HCT116 (cell line): ENCODE results near the gene GRIN2A. TPM values are rescaled to one million over a fixed set of nuclear protein-coding genes. Genes with fewer than 3 reads are reported as not detected.

Experiments
- ATAC-seq: fragments of 200-7000 bp; cut with Tn5 transposase; 2 replicates; pipeline ENCODE4 v1.9.1; 2020; ENCODE audit warnings: mild to moderate bottlenecking, moderate library complexity
- BruUV-seq: library from RNA; stranded (reverse); fragments of 400-500 nt; replicated peaks from 2 replicates; lab custom pipeline; 2021; lab: Mats Ljungman, UMichigan
- CTCF ChIA-PET: fragments of 300-600 bp; sonication (Branson Sonifier 250); formaldehyde crosslinking; loops from one replicate; lab custom pipeline; 2021; ENCODE audit warnings: antibody characterized with exemption; lab: Charles Lee
- POLR2A ChIA-PET: fragments of 300-600, 350-600 bp; sonication (Branson Sonifier 250); formaldehyde crosslinking; loops from one replicate; lab custom pipeline; 2021; ENCODE audit warnings: antibody characterized with exemption; lab: Charles Lee
- RAD21 ChIA-PET, 2 experiments: fragments of 300-600 bp; sonication (Branson Sonifier 250); formaldehyde crosslinking; loops; one replicate each; lab custom pipeline; 2023; ENCODE audit warnings: low total read pairs in 2 of 2; ENCODE audit not compliant: uncharacterized antibody in 2 of 2, unreplicated experiment in 2 of 2, low non-redundant PET in 1 of 2; lab: Charles Lee
- DNase-seq: peaks from one replicate; pipeline ENCODE4 v3.0.0-alpha.2; 2010; ENCODE audit warnings: low read depth, low spot score
- H2AFZ ChIP-seq: fragments of 200-600 bp; shearing (Covaris generic), sonication (generic); 2 replicates; pipeline ENCODE4 v1.6.1; 2017; ENCODE audit warnings: low read depth, mixed run types, mixed read lengths, antibody characterized with exemption, low read length; ENCODE audit not compliant: poor library complexity, severe bottlenecking
- H3K27ac ChIP-seq: 2 replicates; pipeline ENCODE4 v1.5.1; 2012; ENCODE audit warnings: low read depth, low read length
- H3K27me3 ChIP-seq: fragments of 200-600 bp; sonication (generic); 2 replicates; pipeline ENCODE4 v1.6.1; 2016; ENCODE audit warnings: mixed run types, low read length, mixed read lengths; ENCODE audit not compliant: insufficient read depth
- H3K36me3 ChIP-seq, 2 experiments: fragments of 200-500 bp in 1 of 2; fragments of 200-600 bp in 1 of 2; sonication (Bioruptor generic) in 1 of 2; sonication (generic) in 1 of 2; 2 replicates each; pipeline versions ENCODE4 v1.5.1 to v1.6.1; 2014 to 2016; ENCODE audit warnings: low read length in 2 of 2, inconsistent platforms in 1 of 2, mixed read lengths in 1 of 2, mixed run types in 1 of 2; ENCODE audit not compliant: insufficient read depth in 2 of 2, control insufficient read depth in 1 of 2
- H3K4me1 ChIP-seq, 2 experiments: fragments of 200-600 bp in 1 of 2; sonication (generic) in 1 of 2; 2 replicates each; pipeline versions ENCODE4 v1.5.1 to v1.6.1; 2012 to 2017; ENCODE audit warnings: low read length in 2 of 2, inconsistent platforms in 1 of 2, mild to moderate bottlenecking in 1 of 2, mixed read lengths in 1 of 2, mixed run types in 1 of 2, moderate library complexity in 1 of 2; ENCODE audit not compliant: insufficient read depth in 2 of 2, control insufficient read depth in 1 of 2
- H3K4me2 ChIP-seq: fragments of 200-600 bp; sonication (generic); 2 replicates; pipeline ENCODE4 v1.6.1; 2017; ENCODE audit warnings: mixed run types, low read length, mixed read lengths
- H3K4me3 ChIP-seq, 2 experiments: fragments of 200-600 bp in 1 of 2; sonication (generic) in 1 of 2; replicated peaks in 1 of 2; 2 replicates each; pipeline ENCODE4 v1.5.1; 2011 to 2016; ENCODE audit warnings: low read length in 2 of 2, control low read depth in 1 of 2, low read depth in 1 of 2, mild to moderate bottlenecking in 1 of 2, mixed read lengths in 1 of 2, mixed run types in 1 of 2
- H3K79me2 ChIP-seq: fragments of 200-600 bp; sonication (generic); 2 replicates; pipeline ENCODE4 v1.6.1; 2017; ENCODE audit warnings: mild to moderate bottlenecking, mixed run types, low read length, moderate library complexity, mixed read lengths; ENCODE audit not compliant: insufficient read depth
- H3K9ac ChIP-seq: fragments of 200-600 bp; sonication (generic); 2 replicates; pipeline ENCODE4 v1.6.1; 2016; ENCODE audit warnings: low read length, mixed read lengths
- H3K9me2 ChIP-seq: fragments of 200-600 bp; sonication (generic), shearing (Covaris generic); 2 replicates; pipeline ENCODE4 v1.6.1; 2017; ENCODE audit warnings: mixed run types, mild to moderate bottlenecking, moderate library complexity; ENCODE audit not compliant: insufficient read depth
- H3K9me3 ChIP-seq, 2 experiments: fragments of 200-500 bp in 1 of 2; fragments of 200-600 bp in 1 of 2; sonication (Bioruptor generic) in 1 of 2; sonication (generic) in 1 of 2; 2 replicates each; pipeline ENCODE4 v1.6.1; 2014 to 2017; ENCODE audit warnings: low read length in 2 of 2, mixed read lengths in 2 of 2, inconsistent platforms in 1 of 2, low read depth in 1 of 2, mild to moderate bottlenecking in 1 of 2, mixed run types in 1 of 2, moderate library complexity in 1 of 2; ENCODE audit not compliant: control insufficient read depth in 1 of 2, insufficient read depth in 1 of 2
- H4K20me1 ChIP-seq: fragments of 200-600 bp; sonication (generic), shearing (Covaris generic); 2 replicates; pipeline ENCODE4 v1.6.1; 2017; ENCODE audit warnings: mixed run types, mild to moderate bottlenecking, moderate library complexity; ENCODE audit not compliant: insufficient read depth
- CEBPB ChIP-seq: IDR thresholded peaks from 2 replicates; pipeline ENCODE4 v1.6.1; 2012; ENCODE audit warnings: low read depth
- EGR1 ChIP-seq: IDR thresholded peaks from 2 replicates; pipeline ENCODE4 v1.6.1; 2012; ENCODE audit warnings: low read depth
- ELF1 ChIP-seq: IDR thresholded peaks from 2 replicates; pipeline ENCODE4 v1.6.1; 2012; ENCODE audit warnings: low read depth, borderline replicate concordance
- EZH2 ChIP-seq: fragments of 200-600 bp; sonication (generic); IDR thresholded peaks from 2 replicates; pipeline ENCODE4 v1.6.1; 2017; ENCODE audit warnings: antibody characterized with exemption, mixed run types
- EZH2phosphoT487 ChIP-seq: fragments of 200-600 bp; IDR thresholded peaks from 2 replicates; pipeline ENCODE4 v1.6.1; 2018; ENCODE audit warnings: antibody characterized with exemption, borderline replicate concordance
- FOSL1 ChIP-seq: IDR thresholded peaks from 2 replicates; pipeline ENCODE4 v1.6.1; 2012; ENCODE audit warnings: low read depth
- POLR2A ChIP-seq: IDR thresholded peaks from 2 replicates; pipeline ENCODE4 v1.7.0; 2011; ENCODE audit warnings: borderline replicate concordance; ENCODE audit not compliant: insufficient read depth, insufficient read length; ENCODE audit errors: extremely low read depth
- POLR2AphosphoS5 ChIP-seq: IDR thresholded peaks from 2 replicates; pipeline ENCODE4 v1.6.1; 2011; ENCODE audit warnings: mild to moderate bottlenecking, low read depth, low read length, moderate library complexity
- SIN3A ChIP-seq: IDR thresholded peaks from 2 replicates; pipeline ENCODE4 v1.6.1; 2012; ENCODE audit warnings: low read depth
- ZFX ChIP-seq: fragments of 450-650 bp; IDR thresholded peaks from 2 replicates; pipeline ENCODE4 v1.6.1; 2017
- ZNF274 ChIP-seq: fragments of 200-500 bp; sonication (Bioruptor generic); IDR thresholded peaks from 2 replicates; pipeline ENCODE4 v1.6.1; 2014; ENCODE audit warnings: mild to moderate bottlenecking, low read depth, low read length, inconsistent platforms
- intact Hi-C: fragments of 100-400 bp; cut with micrococcal nuclease; formaldehyde crosslinking; loops from 2 replicates; pipeline ENCODE4 v1.10.0; 2022
- total RNA-seq: library from RNA; stranded (reverse); gene quantifications from one replicate; pipeline ENCODE4 v1.2.1, GENCODE V29; 2021; ENCODE audit not compliant: unreplicated experiment
- TF ChIP-seq, protein P1 (sequence below): IDR thresholded peaks from 2 replicates; pipeline ENCODE4 v1.6.1; 2012
- TF ChIP-seq, protein P2 (sequence below): IDR thresholded peaks from 2 replicates; pipeline ENCODE4 v1.6.1; 2011; ENCODE audit warnings: mild to moderate bottlenecking, low read length, moderate library complexity; ENCODE audit not compliant: insufficient replicate concordance; ENCODE audit errors: extremely low read depth

The GRIN2A gene
- total RNA-seq, 1 experiment from 2014 or later, result 0.02 TPM

DNA sequence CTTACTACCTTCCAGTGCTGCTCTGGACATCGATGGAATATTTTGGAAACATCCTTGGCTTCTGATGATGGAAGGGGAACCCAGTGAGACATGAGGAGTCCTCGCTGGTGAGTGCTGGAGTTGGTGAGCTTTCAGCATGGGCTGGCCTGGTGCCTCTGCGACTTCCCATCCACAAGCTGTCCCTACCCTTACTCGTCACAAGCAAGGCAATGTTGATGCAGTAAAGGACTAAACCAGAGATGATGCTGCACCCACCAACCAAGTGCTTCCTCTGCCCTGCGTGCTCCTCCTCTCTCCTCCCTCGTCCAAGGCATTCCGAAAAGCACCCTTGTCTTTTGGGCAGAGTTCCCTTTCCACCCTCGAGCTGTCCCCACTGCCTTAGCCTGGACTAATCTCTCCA lies 154.7 kb downstream of the GRIN2A start:
- Histone ChIP-seq H3K79me2 (no peaks in the 10 kb centered on the region), H3K9me3 (no peaks in the 10 kb centered on the region), H3K4me2 (no peak overlapping the region), H4K20me1 (no peaks in the 10 kb centered on the region)
- intact Hi-C loops, result no loop called here
- ATAC-seq, result no peak
- TF ChIP-seq, protein P1, sequence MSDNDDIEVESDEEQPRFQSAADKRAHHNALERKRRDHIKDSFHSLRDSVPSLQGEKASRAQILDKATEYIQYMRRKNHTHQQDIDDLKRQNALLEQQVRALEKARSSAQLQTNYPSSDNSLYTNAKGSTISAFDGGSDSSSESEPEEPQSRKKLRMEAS, result no peak
- TF ChIP-seq EZH2, result no peak
- TF ChIP-seq SIN3A, result no peak
- no peak for TF ChIP-seq POLR2AphosphoS5
- TF ChIP-seq POLR2A, result no peak
- no peak for TF ChIP-seq ELF1
- no peak for TF ChIP-seq FOSL1
- TF ChIP-seq CEBPB, result no peak
- TF ChIP-seq, all 23 proteins: peak for 0
- H3K9me2 ChIP-seq, result no peaks in the 10 kb centered on the region
- RAD21 ChIA-PET, result no interaction called here
- BruUV-seq, result no TSS peak
- no peak overlapping the region for H3K9ac ChIP-seq
- CTCF ChIA-PET, result no interaction called here
- peaks cover 19% of the 10 kb centered on the region for H3K27me3 ChIP-seq
- no peak for DNase-seq
- no peak overlapping the region for H2AFZ ChIP-seq
- H3K36me3 ChIP-seq, result no peaks in the 10 kb centered on the region
- H3K4me1 ChIP-seq, result no peaks in the 10 kb centered on the region
- no peak overlapping the region for H3K4me3 ChIP-seq
- POLR2A ChIA-PET, result no interaction called here
- no peak overlapping the region for H3K27ac ChIP-seq

DNA sequence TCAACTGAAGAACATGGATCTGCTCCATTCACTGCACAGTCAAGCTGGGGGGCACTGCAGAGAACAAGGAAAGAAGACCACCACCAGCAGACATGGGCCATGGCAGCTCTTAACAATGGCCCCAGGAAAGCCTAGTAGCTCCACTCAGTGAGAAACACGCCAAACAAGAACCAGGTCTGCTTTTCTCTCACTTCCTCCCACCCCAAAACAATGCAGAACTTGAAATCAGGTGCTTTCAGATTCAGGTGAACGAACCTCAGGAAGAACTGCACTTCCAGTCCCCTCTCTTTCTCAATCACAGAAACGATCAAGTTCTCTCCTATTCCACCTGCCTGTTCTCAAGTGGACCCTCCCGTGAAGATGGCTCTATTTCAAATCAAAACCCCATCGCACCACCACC lies 155.6 kb downstream of the GRIN2A start:
- Histone ChIP-seq H3K79me2 (no peaks in the 10 kb centered on the region), H4K20me1 (no peaks in the 10 kb centered on the region), H3K27ac (no peak overlapping the region), H3K4me2 (no peak overlapping the region), H3K9ac (no peak overlapping the region), H2AFZ (no peak overlapping the region), H3K27me3 (peaks cover 19% of the 10 kb centered on the region), H3K4me1 (no peaks in the 10 kb centered on the region), H3K4me3 (no peak overlapping the region), H3K9me3 (no peaks in the 10 kb centered on the region), H3K36me3 (no peaks in the 10 kb centered on the region), H3K9me2 (no peaks in the 10 kb centered on the region)
- DNase-seq (no peak), ATAC-seq (no peak)
- ChIA-PET POLR2A (no interaction called here), CTCF (no interaction called here), RAD21 (no interaction called here)
- TF ChIP-seq ZNF274 (no peak), ZFX (no peak), EZH2phosphoT487 (no peak), EGR1 (no peak), POLR2AphosphoS5 (no peak)
- TF ChIP-seq, protein P2, sequence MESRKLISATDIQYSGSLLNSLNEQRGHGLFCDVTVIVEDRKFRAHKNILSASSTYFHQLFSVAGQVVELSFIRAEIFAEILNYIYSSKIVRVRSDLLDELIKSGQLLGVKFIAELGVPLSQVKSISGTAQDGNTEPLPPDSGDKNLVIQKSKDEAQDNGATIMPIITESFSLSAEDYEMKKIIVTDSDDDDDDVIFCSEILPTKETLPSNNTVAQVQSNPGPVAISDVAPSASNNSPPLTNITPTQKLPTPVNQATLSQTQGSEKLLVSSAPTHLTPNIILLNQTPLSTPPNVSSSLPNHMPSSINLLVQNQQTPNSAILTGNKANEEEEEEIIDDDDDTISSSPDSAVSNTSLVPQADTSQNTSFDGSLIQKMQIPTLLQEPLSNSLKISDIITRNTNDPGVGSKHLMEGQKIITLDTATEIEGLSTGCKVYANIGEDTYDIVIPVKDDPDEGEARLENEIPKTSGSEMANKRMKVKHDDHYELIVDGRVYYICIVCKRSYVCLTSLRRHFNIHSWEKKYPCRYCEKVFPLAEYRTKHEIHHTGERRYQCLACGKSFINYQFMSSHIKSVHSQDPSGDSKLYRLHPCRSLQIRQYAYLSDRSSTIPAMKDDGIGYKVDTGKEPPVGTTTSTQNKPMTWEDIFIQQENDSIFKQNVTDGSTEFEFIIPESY, result no peak
- TF ChIP-seq, protein P1, result no peak
- BruUV-seq, result no TSS peak
- intact Hi-C loops, result no loop called here
